GM12878 (cell line): ENCODE results near the gene SLC25A13.

ENCODE experiments used
- CEBPB ChIP-seq, 2 experiments: fragments of 150-350 bp in 1 of 2; IDR thresholded peaks; 2 replicates each; pipeline ENCODE4 v1.6.1; 2012 to 2014; ENCODE audit warnings: low read depth in 2 of 2, low read length in 2 of 2, borderline replicate concordance in 1 of 2, inconsistent platforms in 1 of 2
- EZH2 ChIP-seq: IDR thresholded peaks from 2 replicates; pipeline ENCODE4 v1.6.1; 2012; ENCODE audit warnings: low read depth, mild to moderate bottlenecking, control low read depth, inconsistent platforms, low read length, borderline replicate concordance; ENCODE audit not compliant: control insufficient read depth
- HDAC6 ChIP-seq: fragments of 200-600 bp; sonication (generic); IDR thresholded peaks from one replicate; pipeline ENCODE4 v1.8.0; 2017; ENCODE audit warnings: antibody characterized with exemption; ENCODE audit not compliant: unreplicated experiment
- PML ChIP-seq: IDR thresholded peaks from 2 replicates; pipeline ENCODE4 v1.6.1; 2012; ENCODE audit warnings: low read length, inconsistent platforms
- SUZ12 ChIP-seq: fragments of 200-600 bp; sonication (generic); IDR thresholded peaks from one replicate; pipeline ENCODE4 v1.6.1; 2018; ENCODE audit warnings: antibody characterized with exemption, mild to moderate bottlenecking; ENCODE audit not compliant: unreplicated experiment
- TCF12 ChIP-seq: IDR thresholded peaks from 2 replicates; pipeline ENCODE4 v1.6.1; 2011; ENCODE audit warnings: low read depth, mild to moderate bottlenecking, low read length
- USF1 ChIP-seq: IDR thresholded peaks from 2 replicates; pipeline ENCODE4 v1.6.1; 2011; ENCODE audit warnings: borderline replicate concordance, low read depth, mild to moderate bottlenecking, moderate library complexity, mixed read lengths, low read length; ENCODE audit not compliant: insufficient read depth; ENCODE audit errors: extremely low read length
- TF ChIP-seq, protein P1 (sequence below), 3 experiments: IDR thresholded peaks in 2 of 3; conservative IDR thresholded peaks in 1 of 3; 2 replicates each; pipeline ENCODE4 v1.5.1; 2011; ENCODE audit warnings: low read depth in 3 of 3, low read length in 3 of 3, mild to moderate bottlenecking in 3 of 3, control low read depth in 2 of 3, moderate library complexity in 2 of 3, inconsistent platforms in 1 of 3, mixed read lengths in 1 of 3; ENCODE audit not compliant: control insufficient read depth in 2 of 3, insufficient read depth in 1 of 3; ENCODE audit errors: extremely low read depth in 1 of 3

DNA sequence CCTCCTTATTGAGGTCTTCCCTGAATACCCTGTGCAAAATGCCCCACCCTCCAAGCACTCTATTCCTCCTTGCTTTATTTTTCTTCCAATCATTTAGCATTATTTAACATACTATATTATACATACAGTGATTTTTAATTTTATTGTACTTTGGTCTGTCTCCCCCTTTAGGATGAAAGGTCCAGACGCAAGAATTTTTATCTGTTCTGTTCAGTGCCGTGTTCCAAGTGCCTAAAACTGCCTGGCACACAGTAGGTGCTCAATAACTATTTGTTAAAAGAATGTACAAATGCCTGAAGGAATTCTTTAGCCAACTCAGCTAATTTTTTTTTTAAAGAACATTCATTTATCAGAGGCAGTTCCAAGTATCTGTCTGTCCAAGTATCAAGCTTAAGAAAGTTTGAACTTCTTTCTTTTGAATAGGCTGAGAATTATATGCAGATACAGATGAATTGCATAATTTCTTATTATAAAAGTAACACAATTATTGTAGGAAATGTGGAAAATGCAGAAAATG, 34.1 kb upstream of the SLC25A13 start:
- TF ChIP-seq PML (no peak), EZH2 (no peak), HDAC6 (no peak), SUZ12 (no peak), USF1 (no peak), TCF12 (no peak), CEBPB (IDR thresholded peaks at IDR 0.05; ENCODE audit: borderline replicate concordance in 1 of 2, low read depth in 2 of 2, low read length in 2 of 2) (no peak)
- TF ChIP-seq, protein P1, sequence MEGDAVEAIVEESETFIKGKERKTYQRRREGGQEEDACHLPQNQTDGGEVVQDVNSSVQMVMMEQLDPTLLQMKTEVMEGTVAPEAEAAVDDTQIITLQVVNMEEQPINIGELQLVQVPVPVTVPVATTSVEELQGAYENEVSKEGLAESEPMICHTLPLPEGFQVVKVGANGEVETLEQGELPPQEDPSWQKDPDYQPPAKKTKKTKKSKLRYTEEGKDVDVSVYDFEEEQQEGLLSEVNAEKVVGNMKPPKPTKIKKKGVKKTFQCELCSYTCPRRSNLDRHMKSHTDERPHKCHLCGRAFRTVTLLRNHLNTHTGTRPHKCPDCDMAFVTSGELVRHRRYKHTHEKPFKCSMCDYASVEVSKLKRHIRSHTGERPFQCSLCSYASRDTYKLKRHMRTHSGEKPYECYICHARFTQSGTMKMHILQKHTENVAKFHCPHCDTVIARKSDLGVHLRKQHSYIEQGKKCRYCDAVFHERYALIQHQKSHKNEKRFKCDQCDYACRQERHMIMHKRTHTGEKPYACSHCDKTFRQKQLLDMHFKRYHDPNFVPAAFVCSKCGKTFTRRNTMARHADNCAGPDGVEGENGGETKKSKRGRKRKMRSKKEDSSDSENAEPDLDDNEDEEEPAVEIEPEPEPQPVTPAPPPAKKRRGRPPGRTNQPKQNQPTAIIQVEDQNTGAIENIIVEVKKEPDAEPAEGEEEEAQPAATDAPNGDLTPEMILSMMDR (IDR thresholded peaks at IDR 0.05 in 2 of 3, conservative IDR thresholded peaks at IDR 0.05 in 1 of 3; ENCODE audit: control insufficient read depth in 2 of 3, extremely low read depth in 1 of 3, insufficient read depth in 1 of 3, low read depth in 3 of 3, low read length in 3 of 3): no peak
